CD14-positive monocyte (primary cell): Measurements from ENCODE around the gene RAB37. TPM values are rescaled to one million over a fixed set of nuclear protein-coding genes. Genes with fewer than 3 reads are reported as not detected.

ENCODE experiments used
- DNase-seq, 3 donors: peaks; one replicate each; pipeline ENCODE4 v3.0.0-alpha.2; 2011 to 2022
- H2AFZ ChIP-seq: 2 replicates; pipeline ENCODE4 v1.6.0; 2012; ENCODE audit warnings: mild to moderate bottlenecking, low read depth, low read length, inconsistent platforms; ENCODE audit not compliant: insufficient read depth, poor library complexity, severe bottlenecking
- H3K27ac ChIP-seq, 2 donors: 1 replicate in 1 of 2; 2 replicates in 1 of 2; pipeline ENCODE4 v1.5.1; 2012 to 2013; ENCODE audit warnings: low read length in 2 of 2, control low read depth in 1 of 2, inconsistent platforms in 1 of 2, low read depth in 1 of 2, mild to moderate bottlenecking in 1 of 2
- H3K27me3 ChIP-seq, 2 donors: one replicate each; pipeline versions ENCODE4 v1.6.0 to v1.6.1; 2011 to 2013; ENCODE audit warnings: low read length in 2 of 2; ENCODE audit not compliant: control insufficient read depth in 2 of 2, insufficient read depth in 2 of 2
- H3K36me3 ChIP-seq, 2 donors: replicated peaks in 1 of 2; 1 replicate in 1 of 2; 2 replicates in 1 of 2; pipeline versions ENCODE4 v1.5.1 to v1.6.1; 2012 to 2013; ENCODE audit warnings: low read length in 2 of 2, control low read depth in 1 of 2, inconsistent platforms in 1 of 2, mild to moderate bottlenecking in 1 of 2; ENCODE audit not compliant: insufficient read depth in 2 of 2, control insufficient read depth in 1 of 2
- H3K4me1 ChIP-seq, 2 donors: 1 replicate in 1 of 2; 2 replicates in 1 of 2; pipeline versions ENCODE4 v1.5.1 to v1.6.1; 2012 to 2013; ENCODE audit warnings: low read length in 2 of 2, control low read depth in 1 of 2, inconsistent platforms in 1 of 2, mild to moderate bottlenecking in 1 of 2, moderate library complexity in 1 of 2; ENCODE audit not compliant: insufficient read depth in 2 of 2, control insufficient read depth in 1 of 2
- H3K4me2 ChIP-seq: replicated peaks from 2 replicates; pipeline ENCODE3; 2012; ENCODE audit warnings: low read length, moderate library complexity, mild to moderate bottlenecking; ENCODE audit not compliant: poor library complexity, severe bottlenecking; ENCODE audit errors: extremely low read depth
- H3K4me3 ChIP-seq, 3 experiments: fragments of 200-600 bp in 1 of 3; sonication (generic) in 1 of 3; replicated peaks in 1 of 3; 1 replicate in 2 of 3; 2 replicates in 1 of 3; pipeline ENCODE4 v1.5.1; 2011 to 2013; ENCODE audit warnings: low read length in 3 of 3, mild to moderate bottlenecking in 3 of 3, control low read depth in 2 of 3, low read depth in 2 of 3, inconsistent platforms in 1 of 3, moderate library complexity in 1 of 3
- H3K79me2 ChIP-seq: 2 replicates; pipeline ENCODE4 v1.6.0; 2012; ENCODE audit warnings: mild to moderate bottlenecking, control low read depth, inconsistent platforms, low read length, moderate library complexity; ENCODE audit not compliant: insufficient read depth
- H3K9ac ChIP-seq: 2 replicates; pipeline ENCODE4 v1.6.0; 2017; ENCODE audit warnings: low read length, mild to moderate bottlenecking; ENCODE audit not compliant: insufficient read depth, poor library complexity, severe bottlenecking
- H3K9me3 ChIP-seq, 2 donors: replicated peaks in 1 of 2; 1 replicate in 1 of 2; 2 replicates in 1 of 2; pipeline versions ENCODE4 v1.5.1 to v1.6.1; 2012 to 2013; ENCODE audit warnings: low read length in 2 of 2, control low read depth in 1 of 2; ENCODE audit not compliant: control insufficient read depth in 1 of 2, insufficient read depth in 1 of 2
- H4K20me1 ChIP-seq: 2 replicates; pipeline ENCODE4 v1.6.0; 2012; ENCODE audit warnings: mild to moderate bottlenecking, low read length, control low read depth, moderate library complexity; ENCODE audit not compliant: insufficient read depth
- H3K27ac Mint-ChIP-seq, 7 donors: one replicate each; pipeline ENCODE4 v1.8.0; 2020; ENCODE audit warnings: mild to moderate bottlenecking in 7 of 7, mixed read lengths in 7 of 7, moderate library complexity in 6 of 7, inconsistent platforms in 2 of 7
- H3K27me3 Mint-ChIP-seq, 3 donors: one replicate each; pipeline ENCODE4 v1.8.0; 2021 to 2022; ENCODE audit warnings: low read depth in 3 of 3, mild to moderate bottlenecking in 3 of 3, mixed read lengths in 3 of 3, moderate library complexity in 3 of 3, inconsistent platforms in 1 of 3
- H3K36me3 Mint-ChIP-seq, 2 donors: one replicate each; pipeline ENCODE4 v1.8.0; 2020; ENCODE audit warnings: mixed read lengths in 2 of 2, inconsistent platforms in 1 of 2, mild to moderate bottlenecking in 1 of 2
- H3K4me1 Mint-ChIP-seq: one replicate; pipeline ENCODE4 v1.8.0; 2020; ENCODE audit warnings: mild to moderate bottlenecking, mixed read lengths
- H3K4me3 Mint-ChIP-seq, 2 donors: one replicate each; pipeline ENCODE4 v1.8.0; 2020; ENCODE audit warnings: mild to moderate bottlenecking in 2 of 2, mixed read lengths in 2 of 2, moderate library complexity in 1 of 2
- H3K9me3 Mint-ChIP-seq, 7 donors: one replicate each; pipeline ENCODE4 v1.8.0; 2020 to 2022; ENCODE audit warnings: mixed read lengths in 7 of 7, mild to moderate bottlenecking in 6 of 7, moderate library complexity in 6 of 7, inconsistent platforms in 2 of 7
- WGBS: methylation state at CpG from one replicate; pipeline ENCODE4 v1.1.5; 2013; ENCODE audit warnings: missing lambda C conversion rate; ENCODE audit not compliant: insufficient coverage; 5-methylcytosine and 5-hydroxymethylcytosine counted together
- intact Hi-C, 2 donors: fragments of 100-400 bp; cut with micrococcal nuclease; formaldehyde crosslinking; loops; one replicate each; pipeline versions ENCODE4 v1.15.0 to v1.15.1; 2023
- polyA plus RNA-seq, 3 donors: library from polyadenylated mRNA; depleted of rRNA in 1 of 3; unstranded in 2 of 3; stranded (reverse) in 1 of 3; fragments of 300-500 nt in 2 of 3; fragments of >200 nt in 1 of 3; fragmentation: Illumina TruSeq in 2 of 3; gene quantifications; 1 replicate in 2 of 3; 2 replicates in 1 of 3; pipeline ENCODE4 v1.2.3, GENCODE V29; 2012 to 2021
- TF ChIP-seq, protein P1 (sequence below): fragments of 200-600 bp; IDR thresholded peaks from one replicate; pipeline ENCODE4 v1.8.0; 2022; ENCODE audit warnings: antibody characterized with exemption, mild to moderate bottlenecking

The RAB37 gene
- polyA plus RNA-seq, 3 donors = 26.8 to 40.9 (median 33.1) TPM

DNA sequence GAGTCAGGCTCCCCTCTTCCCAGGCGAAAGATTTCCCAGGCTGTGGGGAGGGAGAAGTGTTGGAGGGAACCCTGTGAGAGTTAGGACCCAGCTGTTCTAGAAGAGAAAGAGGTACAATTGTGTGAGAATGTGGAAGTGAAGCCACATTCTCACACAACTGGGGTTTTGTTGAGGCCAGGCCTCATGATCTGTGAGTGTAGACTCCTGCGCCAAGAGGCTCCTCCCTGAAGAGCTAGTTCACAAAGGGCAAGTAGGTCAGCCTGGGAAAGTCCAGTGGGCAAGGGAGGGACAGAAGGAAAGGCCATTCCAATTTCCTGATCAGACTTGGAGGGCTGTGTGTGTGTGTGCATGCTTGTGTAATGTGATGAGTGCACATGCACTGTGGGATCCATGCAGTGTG is 39.5 kb upstream of the RAB37 start:
- peaks cover 0 to 15% (median 6%) of the 10 kb centered on the region in 7 donors for H3K9me3 Mint-ChIP-seq
- H3K4me1 Mint-ChIP-seq = peaks cover 53% of the 10 kb centered on the region
- H3K27ac Mint-ChIP-seq = peak overlapping the region in 5 of 7 donors; percentile 43 to 78 (median 71)

GRCh38 chr17:74698069-74698468 is 39.0 kb upstream of the RAB37 start:
- Histone ChIP-seq H4K20me1 (peaks cover 81% of the 10 kb centered on the region), H3K36me3 (peaks cover 82 to 96% of the 10 kb centered on the region in 2 donors), H3K4me1 (peaks cover 35 to 57% of the 10 kb centered on the region in 2 donors), H3K27me3 (no peaks in the 10 kb centered on the region), H3K4me3 (no peak overlapping the region), H3K79me2 (peaks cover 67% of the 10 kb centered on the region), H3K4me2 (no peak overlapping the region), H3K9me3 (peaks cover 0 to 4% of the 10 kb centered on the region in 2 donors), H2AFZ (no peak overlapping the region), H3K27ac (peak overlapping the region in 1 of 2 donors; percentile 46), H3K9ac (no peak overlapping the region)
- peaks cover 53% of the 10 kb centered on the region for H3K4me1 Mint-ChIP-seq
- TF ChIP-seq, protein P1, sequence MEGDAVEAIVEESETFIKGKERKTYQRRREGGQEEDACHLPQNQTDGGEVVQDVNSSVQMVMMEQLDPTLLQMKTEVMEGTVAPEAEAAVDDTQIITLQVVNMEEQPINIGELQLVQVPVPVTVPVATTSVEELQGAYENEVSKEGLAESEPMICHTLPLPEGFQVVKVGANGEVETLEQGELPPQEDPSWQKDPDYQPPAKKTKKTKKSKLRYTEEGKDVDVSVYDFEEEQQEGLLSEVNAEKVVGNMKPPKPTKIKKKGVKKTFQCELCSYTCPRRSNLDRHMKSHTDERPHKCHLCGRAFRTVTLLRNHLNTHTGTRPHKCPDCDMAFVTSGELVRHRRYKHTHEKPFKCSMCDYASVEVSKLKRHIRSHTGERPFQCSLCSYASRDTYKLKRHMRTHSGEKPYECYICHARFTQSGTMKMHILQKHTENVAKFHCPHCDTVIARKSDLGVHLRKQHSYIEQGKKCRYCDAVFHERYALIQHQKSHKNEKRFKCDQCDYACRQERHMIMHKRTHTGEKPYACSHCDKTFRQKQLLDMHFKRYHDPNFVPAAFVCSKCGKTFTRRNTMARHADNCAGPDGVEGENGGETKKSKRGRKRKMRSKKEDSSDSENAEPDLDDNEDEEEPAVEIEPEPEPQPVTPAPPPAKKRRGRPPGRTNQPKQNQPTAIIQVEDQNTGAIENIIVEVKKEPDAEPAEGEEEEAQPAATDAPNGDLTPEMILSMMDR = no peak
- H3K4me3 Mint-ChIP-seq = no peak overlapping the region
- intact Hi-C loops = no loop called here
- peaks cover 0 to 15% (median 6%) of the 10 kb centered on the region in 7 donors for H3K9me3 Mint-ChIP-seq
- WGBS = 94% methylated on average over 5 of the region's 7 CpGs
- peaks cover 88 to 99% of the 10 kb centered on the region in 2 donors for H3K36me3 Mint-ChIP-seq
- DNase-seq = no peak
- peaks cover 0 to 6% (median 0%) of the 10 kb centered on the region in 3 donors for H3K27me3 Mint-ChIP-seq
- peak overlapping the region in 4 of 7 donors; percentile 43 to 78 (median 68) for H3K27ac Mint-ChIP-seq

More for the DNA sequence above, 39.5 kb upstream of the RAB37 start:
- DNase-seq = peak in 1 of 3 donors; percentile 55
- peaks cover 88 to 99% of the 10 kb centered on the region in 2 donors for H3K36me3 Mint-ChIP-seq
- H3K4me3 Mint-ChIP-seq = no peak overlapping the region
- Histone ChIP-seq H3K27ac (peak overlapping the region in 1 of 2 donors; percentile 46), H3K4me2 (no peak overlapping the region), H3K79me2 (peaks cover 64% of the 10 kb centered on the region), H3K4me3 (no peak overlapping the region), H3K9me3 (peaks cover 0 to 4% of the 10 kb centered on the region in 2 donors), H3K36me3 (peaks cover 76 to 96% of the 10 kb centered on the region in 2 donors), H3K27me3 (no peaks in the 10 kb centered on the region), H2AFZ (no peak overlapping the region), H4K20me1 (peaks cover 76% of the 10 kb centered on the region), H3K9ac (no peak overlapping the region), H3K4me1 (peaks cover 35 to 57% of the 10 kb centered on the region in 2 donors)
- WGBS = no CpG with 5 or more reads among the region's 2 CpGs
- H3K27me3 Mint-ChIP-seq = peaks cover 0 to 6% (median 0%) of the 10 kb centered on the region in 3 donors
- intact Hi-C loops = no loop called here
- TF ChIP-seq, protein P1 = no peak
